ENCODE measurements around the gene FKBP2.

DNA sequence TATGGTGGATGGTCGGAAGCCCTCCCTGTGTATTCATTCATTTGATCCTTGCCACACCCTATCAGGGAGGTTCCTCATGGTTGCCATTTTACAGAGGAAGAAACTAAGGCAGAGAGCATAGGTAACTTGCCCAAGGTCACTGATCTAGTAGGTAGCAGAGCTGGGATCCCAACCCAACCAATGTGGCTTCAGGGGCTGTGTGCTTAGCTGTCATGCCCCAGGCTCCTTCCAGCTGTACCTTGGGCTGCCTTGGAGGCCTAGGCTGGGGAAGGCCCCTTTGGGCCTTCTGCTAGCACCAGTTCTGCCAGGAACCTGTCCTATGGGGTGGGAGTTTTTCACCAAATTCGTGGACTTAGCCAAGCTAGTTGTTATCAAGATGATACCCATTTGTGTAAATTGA is 34.9 kb downstream of the FKBP2 start:
- TF ChIP-seq SP1 (CRISPR knock-in tag; conservative IDR thresholded peaks at IDR 0.05) (no peak), IRF1 (CRISPR knock-in tag; IDR thresholded peaks at IDR 0.05) (no peak), ZNF423 (CRISPR knock-in tag; IDR thresholded peaks at IDR 0.05) (no peak), ELF4 (CRISPR knock-in tag; IDR thresholded peaks at IDR 0.05; ENCODE audit: low read depth) (no peak), JUN (CRISPR knock-in tag; IDR thresholded peaks at IDR 0.05) (no peak), CBFB (CRISPR knock-in tag; IDR thresholded peaks at IDR 0.05; ENCODE audit: low read depth) (no peak), NFE2L1 (CRISPR knock-in tag; IDR thresholded peaks at IDR 0.05) (no peak), FOXJ3 (CRISPR knock-in tag; IDR thresholded peaks at IDR 0.05; ENCODE audit: borderline replicate concordance) (no peak), ZNF317 (CRISPR knock-in tag; IDR thresholded peaks at IDR 0.05; ENCODE audit: borderline replicate concordance, low read depth) (no peak), USF1 (CRISPR knock-in tag; IDR thresholded peaks at IDR 0.05) (no peak)
- TF ChIP-seq, protein P1, sequence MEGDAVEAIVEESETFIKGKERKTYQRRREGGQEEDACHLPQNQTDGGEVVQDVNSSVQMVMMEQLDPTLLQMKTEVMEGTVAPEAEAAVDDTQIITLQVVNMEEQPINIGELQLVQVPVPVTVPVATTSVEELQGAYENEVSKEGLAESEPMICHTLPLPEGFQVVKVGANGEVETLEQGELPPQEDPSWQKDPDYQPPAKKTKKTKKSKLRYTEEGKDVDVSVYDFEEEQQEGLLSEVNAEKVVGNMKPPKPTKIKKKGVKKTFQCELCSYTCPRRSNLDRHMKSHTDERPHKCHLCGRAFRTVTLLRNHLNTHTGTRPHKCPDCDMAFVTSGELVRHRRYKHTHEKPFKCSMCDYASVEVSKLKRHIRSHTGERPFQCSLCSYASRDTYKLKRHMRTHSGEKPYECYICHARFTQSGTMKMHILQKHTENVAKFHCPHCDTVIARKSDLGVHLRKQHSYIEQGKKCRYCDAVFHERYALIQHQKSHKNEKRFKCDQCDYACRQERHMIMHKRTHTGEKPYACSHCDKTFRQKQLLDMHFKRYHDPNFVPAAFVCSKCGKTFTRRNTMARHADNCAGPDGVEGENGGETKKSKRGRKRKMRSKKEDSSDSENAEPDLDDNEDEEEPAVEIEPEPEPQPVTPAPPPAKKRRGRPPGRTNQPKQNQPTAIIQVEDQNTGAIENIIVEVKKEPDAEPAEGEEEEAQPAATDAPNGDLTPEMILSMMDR (IDR thresholded peaks at IDR 0.05), result no peak
- TF ChIP-seq, protein P2, sequence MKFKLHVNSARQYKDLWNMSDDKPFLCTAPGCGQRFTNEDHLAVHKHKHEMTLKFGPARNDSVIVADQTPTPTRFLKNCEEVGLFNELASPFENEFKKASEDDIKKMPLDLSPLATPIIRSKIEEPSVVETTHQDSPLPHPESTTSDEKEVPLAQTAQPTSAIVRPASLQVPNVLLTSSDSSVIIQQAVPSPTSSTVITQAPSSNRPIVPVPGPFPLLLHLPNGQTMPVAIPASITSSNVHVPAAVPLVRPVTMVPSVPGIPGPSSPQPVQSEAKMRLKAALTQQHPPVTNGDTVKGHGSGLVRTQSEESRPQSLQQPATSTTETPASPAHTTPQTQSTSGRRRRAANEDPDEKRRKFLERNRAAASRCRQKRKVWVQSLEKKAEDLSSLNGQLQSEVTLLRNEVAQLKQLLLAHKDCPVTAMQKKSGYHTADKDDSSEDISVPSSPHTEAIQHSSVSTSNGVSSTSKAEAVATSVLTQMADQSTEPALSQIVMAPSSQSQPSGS (CRISPR knock-in tag; IDR thresholded peaks at IDR 0.05; ENCODE audit: borderline replicate concordance, low read depth), result no peak
- TF ChIP-seq, protein P3, sequence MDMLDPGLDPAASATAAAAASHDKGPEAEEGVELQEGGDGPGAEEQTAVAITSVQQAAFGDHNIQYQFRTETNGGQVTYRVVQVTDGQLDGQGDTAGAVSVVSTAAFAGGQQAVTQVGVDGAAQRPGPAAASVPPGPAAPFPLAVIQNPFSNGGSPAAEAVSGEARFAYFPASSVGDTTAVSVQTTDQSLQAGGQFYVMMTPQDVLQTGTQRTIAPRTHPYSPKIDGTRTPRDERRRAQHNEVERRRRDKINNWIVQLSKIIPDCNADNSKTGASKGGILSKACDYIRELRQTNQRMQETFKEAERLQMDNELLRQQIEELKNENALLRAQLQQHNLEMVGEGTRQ (CRISPR knock-in tag; IDR thresholded peaks at IDR 0.05), result no peak
- TF ChIP-seq, protein P4, sequence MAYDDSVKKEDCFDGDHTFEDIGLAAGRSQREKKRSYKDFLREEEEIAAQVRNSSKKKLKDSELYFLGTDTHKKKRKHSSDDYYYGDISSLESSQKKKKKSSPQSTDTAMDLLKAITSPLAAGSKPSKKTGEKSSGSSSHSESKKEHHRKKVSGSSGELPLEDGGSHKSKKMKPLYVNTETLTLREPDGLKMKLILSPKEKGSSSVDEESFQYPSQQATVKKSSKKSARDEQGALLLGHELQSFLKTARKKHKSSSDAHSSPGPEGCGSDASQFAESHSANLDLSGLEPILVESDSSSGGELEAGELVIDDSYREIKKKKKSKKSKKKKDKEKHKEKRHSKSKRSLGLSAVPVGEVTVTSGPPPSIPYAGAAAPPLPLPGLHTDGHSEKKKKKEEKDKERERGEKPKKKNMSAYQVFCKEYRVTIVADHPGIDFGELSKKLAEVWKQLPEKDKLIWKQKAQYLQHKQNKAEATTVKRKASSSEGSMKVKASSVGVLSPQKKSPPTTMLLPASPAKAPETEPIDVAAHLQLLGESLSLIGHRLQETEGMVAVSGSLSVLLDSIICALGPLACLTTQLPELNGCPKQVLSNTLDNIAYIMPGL (CRISPR knock-in tag; IDR thresholded peaks at IDR 0.05), result no peak

Data from WTC11 (cell line).